ENCODE results near the gene OTOP1. TPM values are rescaled to one million over a fixed set of nuclear protein-coding genes. Genes with fewer than 3 reads are reported as not detected.
"Not testable (repeated sequence)": the region's sequence is repeated elsewhere in the genome, so short reads cannot be mapped to it uniquely, and the experiment has no call there.

The OTOP1 gene
- total RNA-seq, 1 experiment from 2014 or later: not detected

GRCh38 chr4:4254666-4255065 is 27.9 kb upstream of the OTOP1 start:
- ChIA-PET POLR2A (no interaction called here), CTCF (interaction anchor here (1.1 to 1.9 kb wide), 3 partner anchors 14 to 176 kb away, joined by 4 to 5 read pairs (median 5); no protein-coding TSS in a partner anchor)
- H3K9me3 Mint-ChIP-seq (ENCODE audit: unreplicated experiment): no peaks in the 10 kb centered on the region
- no peaks in the 10 kb centered on the region for H3K36me3 Mint-ChIP-seq (ENCODE audit: insufficient read depth, unreplicated experiment)
- H3K27ac Mint-ChIP-seq (ENCODE audit: low read depth, unreplicated experiment): no peak overlapping the region
- intact Hi-C loops (cut with micrococcal nuclease): no loop called here
- no peak for TF ChIP-seq CTCF (IDR thresholded peaks at IDR 0.05; ENCODE audit: unreplicated experiment)
- H3K4me1 Mint-ChIP-seq (ENCODE audit: insufficient read depth, unreplicated experiment): no peaks in the 10 kb centered on the region
- no peak overlapping the region for H3K4me3 Mint-ChIP-seq (ENCODE audit: unreplicated experiment)
- DNase-seq (ENCODE audit: unreplicated experiment): no peak
- no TSS peak for BruUV-seq (replicated peaks)
- no peaks in the 10 kb centered on the region for H3K27me3 Mint-ChIP-seq (ENCODE audit: insufficient read depth, unreplicated experiment)

GRCh38 chr4:4254199-4254598 is 27.5 kb upstream of the OTOP1 start:
- ChIA-PET CTCF (interaction anchor here (0.7 to 1.4 kb wide), 4 partner anchors 15 to 176 kb away, joined by 3 to 6 read pairs (median 4); no protein-coding TSS in a partner anchor), POLR2A (no interaction called here)
- TF ChIP-seq CTCF (IDR thresholded peaks at IDR 0.05; ENCODE audit: unreplicated experiment): no peak
- intact Hi-C loops (cut with micrococcal nuclease): no loop called here
- Mint-ChIP-seq H3K9me3 (ENCODE audit: unreplicated experiment) (no peaks in the 10 kb centered on the region), H3K27me3 (ENCODE audit: insufficient read depth, unreplicated experiment) (no peaks in the 10 kb centered on the region), H3K4me1 (ENCODE audit: insufficient read depth, unreplicated experiment) (peaks cover 2% of the 10 kb centered on the region), H3K4me3 (ENCODE audit: unreplicated experiment) (no peak overlapping the region), H3K36me3 (ENCODE audit: insufficient read depth, unreplicated experiment) (no peaks in the 10 kb centered on the region), H3K27ac (ENCODE audit: low read depth, unreplicated experiment) (no peak overlapping the region)
- no peak for DNase-seq (ENCODE audit: unreplicated experiment)
- BruUV-seq (replicated peaks): no TSS peak

GRCh38 chr4:4249866-4250265 is 23.1 kb upstream of the OTOP1 start:
- DNase-seq (ENCODE audit: unreplicated experiment): no peak
- no peaks in the 10 kb centered on the region for H3K27me3 Mint-ChIP-seq (ENCODE audit: insufficient read depth, unreplicated experiment)
- BruUV-seq (replicated peaks): no TSS peak
- no peaks in the 10 kb centered on the region for H3K9me3 Mint-ChIP-seq (ENCODE audit: unreplicated experiment)
- H3K4me3 Mint-ChIP-seq (ENCODE audit: unreplicated experiment): peak overlapping the region; percentile 24
- ChIA-PET CTCF (interaction anchor here (0.6 kb wide), 1 partner anchor 10 kb away, joined by 3 read pairs; no protein-coding TSS in a partner anchor), POLR2A (interaction anchor here (1.2 to 3.3 kb wide), 2 partner anchors 18 to 294 kb away, joined by 3 to 33 read pairs; no protein-coding TSS in a partner anchor)
- TF ChIP-seq CTCF (IDR thresholded peaks at IDR 0.05; ENCODE audit: unreplicated experiment): no peak
- H3K36me3 Mint-ChIP-seq (ENCODE audit: insufficient read depth, unreplicated experiment): peaks cover 14% of the 10 kb centered on the region
- intact Hi-C loops (cut with micrococcal nuclease): no loop called here
- peaks cover 25% of the 10 kb centered on the region for H3K4me1 Mint-ChIP-seq (ENCODE audit: insufficient read depth, unreplicated experiment)
- peak overlapping the region; percentile 16 for H3K27ac Mint-ChIP-seq (ENCODE audit: low read depth, unreplicated experiment)

- H3K27ac Mint-ChIP-seq (ENCODE audit: low read depth, unreplicated experiment); BruUV-seq (replicated peaks); H3K9me3 Mint-ChIP-seq (ENCODE audit: unreplicated experiment); intact Hi-C loops (cut with micrococcal nuclease); DNase-seq (ENCODE audit: unreplicated experiment); H3K27me3 Mint-ChIP-seq (ENCODE audit: insufficient read depth, unreplicated experiment): not testable (repeated sequence)
- Mint-ChIP-seq H3K36me3 (ENCODE audit: insufficient read depth, unreplicated experiment) (peaks cover 19% of the 10 kb centered on the region), H3K4me1 (ENCODE audit: insufficient read depth, unreplicated experiment) (peaks cover 25% of the 10 kb centered on the region), H3K4me3 (ENCODE audit: unreplicated experiment) (peak overlapping the region; percentile 94)
- ChIA-PET CTCF (interaction anchor here (0.7 kb wide), 1 partner anchor 375 kb away, joined by 3 read pairs; no protein-coding TSS in a partner anchor), POLR2A (interaction anchor here (1.2 to 3.3 kb wide), 7 partner anchors 14 to 295 kb away, joined by 3 to 33 read pairs (median 7); partner anchors contain the start of genes LYAR and ZBTB49)
Measured at GRCh38 chr4:4249342-4249741, 22.6 kb upstream of the OTOP1 start.
